Activated CD4-positive, alpha-beta T cell treated with anti-CD3 and anti-CD28 coated beads for 4 hours (primary cell): ENCODE results near the gene CYP4F22.
A peak's percentile ranks its signal among the peaks of the same experiment; 100 is the strongest.
"Not testable (repeated sequence)": the region's sequence is repeated elsewhere in the genome, so short reads cannot be mapped to it uniquely, and the experiment has no call there.

ENCODE experiments used
- DNase-seq, 2 donors: peaks; one replicate each; pipeline ENCODE4 v3.0.0-alpha.2; 2020

CYP4F22 gene

GRCh38 chr19:15508035-15508710, at the start of gene CYP4F22:
CYP4F22 (plus strand) TSS chr19:15508525; CDS start chr19:15525337, 16,812 bp downstream.
- DNase-seq = peak in 1 of 2 donors; percentile 12

- DNase-seq = no peak
These were observed 46.6 kb upstream of the CYP4F22 start for GRCh38 chr19:15461694-15462093.

DNA sequence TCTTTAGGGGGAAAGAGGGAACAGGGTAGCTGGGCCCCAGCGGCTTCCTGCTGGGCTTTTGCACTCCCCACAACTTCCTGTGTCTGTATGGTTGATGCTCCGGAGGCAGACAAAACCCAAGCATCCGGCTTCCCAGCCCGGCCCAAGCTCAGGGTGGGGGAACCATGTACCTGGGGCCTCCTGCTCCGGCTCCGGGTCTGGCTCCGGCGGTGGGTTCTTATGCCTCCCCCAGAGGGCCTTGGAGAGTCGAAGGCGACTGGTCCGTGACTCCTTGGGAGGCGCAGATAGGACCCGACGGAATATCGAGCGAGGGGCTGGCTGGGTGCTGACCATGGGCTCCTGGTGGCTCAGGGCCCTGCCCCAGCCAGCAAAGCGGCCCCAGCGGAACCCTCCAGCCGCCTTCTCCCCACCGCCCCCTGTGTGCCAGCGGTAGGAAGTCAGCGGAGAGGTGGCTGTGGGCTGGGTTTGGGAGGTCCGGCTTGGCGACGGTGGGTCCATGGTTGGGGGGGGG, 44.4 kb upstream of the CYP4F22 start:
- peak; percentile 68 to 70 for DNase-seq

GRCh38 chr19:15464394-15465385, 43.6 kb upstream of the CYP4F22 start, which contains the start of gene RASAL3:
RASAL3 (minus strand) TSS chr19:15464544; CDS start chr19:15464358, 186 bp downstream.
- DNase-seq = peak; percentile 64 to 65

- DNase-seq = peak; percentile 64 to 71
These were observed 41.2 kb upstream of the CYP4F22 start for GRCh38 chr19:15466851-15467733.

DNA sequence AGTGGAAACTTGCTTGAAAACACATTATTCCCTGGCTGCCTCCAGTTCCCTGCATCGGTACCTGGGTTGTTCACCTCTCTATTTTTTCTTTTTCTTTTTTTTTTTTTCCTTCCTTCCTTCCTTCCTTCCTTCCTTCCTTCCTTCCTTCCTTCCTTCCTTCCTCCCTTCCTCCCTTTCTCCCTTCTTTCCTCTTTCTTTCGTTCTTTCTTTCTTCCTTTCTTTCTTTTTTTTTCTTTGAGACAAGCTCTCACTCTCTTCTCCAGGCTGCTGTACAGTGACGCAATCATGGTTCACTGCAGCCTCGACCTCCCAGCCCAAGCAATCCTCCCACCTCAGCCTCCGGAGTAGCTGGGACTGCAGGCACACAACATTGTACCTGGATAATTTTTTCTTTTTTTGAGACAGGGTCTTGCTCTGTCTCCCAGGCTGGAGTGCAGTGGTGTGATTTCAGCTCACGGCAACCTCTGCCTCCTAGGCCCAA, 40.6 kb upstream of the CYP4F22 start:
- no peak for DNase-seq

DNA sequence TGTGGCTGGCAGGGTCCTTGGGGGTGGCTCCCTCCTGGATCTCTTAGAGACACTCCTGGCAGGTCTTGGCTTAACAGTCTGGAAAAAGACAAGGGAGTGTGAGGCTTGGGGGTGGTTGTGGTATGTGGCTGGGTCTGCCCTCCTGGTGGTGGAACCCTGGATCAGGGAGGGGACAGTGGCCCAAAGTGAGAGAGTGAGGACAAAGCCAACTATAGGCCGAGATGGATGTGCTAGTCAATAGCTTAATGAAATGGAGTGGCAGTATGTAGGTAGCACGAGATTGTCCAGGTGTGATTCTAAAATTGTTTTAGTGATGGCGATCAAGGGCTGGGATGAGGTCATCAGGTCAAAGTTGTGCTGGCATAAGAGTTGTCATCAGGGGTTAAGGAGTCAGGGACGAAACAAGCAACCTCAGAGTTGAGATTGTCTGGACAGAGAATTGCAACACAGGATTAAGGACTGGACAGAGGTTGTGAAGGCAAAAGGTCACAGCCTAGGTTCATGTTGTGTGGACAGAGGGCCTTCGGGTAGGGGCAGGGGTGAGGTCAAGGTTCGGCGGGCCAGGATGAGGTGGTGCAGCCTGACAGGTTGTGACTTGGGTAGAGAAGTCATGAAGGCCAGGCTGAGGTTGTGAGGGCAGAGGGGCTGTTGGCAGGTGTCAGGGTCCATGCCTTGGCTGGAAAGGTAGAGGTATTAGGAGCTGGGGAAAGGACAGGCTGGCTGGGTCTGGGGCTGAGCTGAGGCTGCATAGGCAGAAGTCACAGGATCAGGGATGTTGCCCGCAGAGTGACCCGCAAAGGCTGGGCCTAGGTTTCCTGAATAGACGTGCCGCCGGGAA, 39.4 kb upstream of the CYP4F22 start:
- DNase-seq = no peak

GRCh38 chr19:15469513-15470297, 38.6 kb upstream of the CYP4F22 start:
- peak in 1 of 2 donors; percentile 42 for DNase-seq

GRCh38 chr19:15471639-15472101, 36.7 kb upstream of the CYP4F22 start:
- no peak for DNase-seq

DNA sequence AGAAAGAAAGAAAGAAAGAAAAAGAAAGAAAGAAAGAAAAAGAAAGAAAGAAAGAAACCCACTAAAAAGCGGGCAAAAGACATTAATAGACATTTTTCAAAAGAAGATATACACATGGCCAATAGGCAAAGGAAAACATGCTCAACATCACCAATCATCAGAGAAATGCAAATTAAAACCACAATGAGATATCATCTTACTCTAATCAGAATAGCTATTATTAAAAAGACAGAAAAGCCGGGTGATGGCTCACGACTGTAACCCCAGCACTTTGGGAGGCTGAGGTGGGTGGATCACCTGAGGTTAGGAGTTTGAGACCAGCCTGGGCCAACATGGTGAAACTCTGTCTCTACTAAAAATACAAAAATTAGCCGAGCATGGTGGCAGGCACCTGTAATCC, 34.5 kb upstream of the CYP4F22 start:
- not testable (repeated sequence) for DNase-seq

DNA sequence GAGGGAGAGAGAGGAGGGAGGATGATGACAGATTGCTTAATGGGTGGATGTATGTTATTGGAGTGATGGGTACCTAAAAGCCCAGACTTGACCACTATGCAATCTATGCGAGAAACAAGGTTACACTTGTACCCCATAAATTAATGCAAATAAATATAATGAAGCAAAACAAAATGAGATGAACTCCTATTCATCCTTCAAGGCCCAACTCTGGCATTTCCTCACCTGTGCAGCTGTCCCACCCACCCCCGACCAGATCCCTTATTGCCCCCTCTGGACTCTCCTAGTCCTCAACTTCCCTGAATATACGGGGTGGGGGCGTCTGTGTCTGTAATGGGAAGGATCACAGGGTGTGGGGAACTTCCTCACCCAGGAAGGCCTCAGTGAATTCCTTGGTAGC, 33.2 kb upstream of the CYP4F22 start:
- DNase-seq = no peak

DNA sequence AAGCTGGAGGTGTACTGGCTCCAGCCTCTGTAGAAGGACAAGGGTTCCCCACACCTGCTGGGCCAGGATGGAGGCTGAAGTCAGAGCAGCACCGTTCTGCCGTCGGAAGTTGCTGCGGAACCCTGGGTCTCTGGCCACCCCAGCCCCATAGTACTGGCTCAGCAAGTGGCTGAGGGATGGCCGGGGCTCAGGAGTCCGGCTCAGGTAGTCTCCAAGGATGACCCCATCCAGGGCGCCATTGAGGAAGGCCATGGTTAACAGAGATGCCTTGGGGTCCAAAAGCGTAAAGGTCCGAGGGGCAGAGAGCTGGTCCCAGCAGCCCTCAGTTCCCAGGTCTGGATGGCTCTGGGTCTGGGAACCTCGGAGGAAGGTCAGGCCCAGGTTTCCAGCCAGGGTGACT, 32.7 kb upstream of the CYP4F22 start:
- no peak for DNase-seq

DNA sequence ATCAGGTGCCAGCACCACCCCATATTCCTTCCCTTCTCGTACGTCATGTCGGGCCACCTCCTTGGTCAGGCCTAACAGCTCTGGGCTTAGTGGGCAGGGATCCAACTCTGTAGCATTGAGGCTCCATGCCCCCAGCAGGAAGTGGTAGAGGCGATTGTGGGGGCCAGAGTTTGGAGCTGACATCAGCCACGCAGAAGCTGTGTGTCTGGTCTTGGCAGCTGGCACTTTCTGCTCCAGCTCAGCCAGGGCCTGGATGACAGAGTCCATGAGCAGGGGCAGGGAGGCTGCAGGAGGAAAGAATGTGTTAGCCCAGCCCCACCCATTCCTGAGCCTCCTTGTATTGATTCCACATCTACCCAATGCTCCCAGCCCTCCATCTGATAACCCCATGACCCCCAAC, 32.0 kb upstream of the CYP4F22 start:
- DNase-seq = no peak

- no peak for DNase-seq
These were observed 28.7 kb upstream of the CYP4F22 start, which contains the start of gene PGLYRP2 for GRCh38 chr19:15479391-15480345. PGLYRP2 (minus strand) TSS chr19:15479501; CDS start chr19:15479371, 130 bp downstream.

GRCh38 chr19:15480996-15481395, 27.3 kb upstream of the CYP4F22 start:
- DNase-seq = not testable (repeated sequence)

DNA sequence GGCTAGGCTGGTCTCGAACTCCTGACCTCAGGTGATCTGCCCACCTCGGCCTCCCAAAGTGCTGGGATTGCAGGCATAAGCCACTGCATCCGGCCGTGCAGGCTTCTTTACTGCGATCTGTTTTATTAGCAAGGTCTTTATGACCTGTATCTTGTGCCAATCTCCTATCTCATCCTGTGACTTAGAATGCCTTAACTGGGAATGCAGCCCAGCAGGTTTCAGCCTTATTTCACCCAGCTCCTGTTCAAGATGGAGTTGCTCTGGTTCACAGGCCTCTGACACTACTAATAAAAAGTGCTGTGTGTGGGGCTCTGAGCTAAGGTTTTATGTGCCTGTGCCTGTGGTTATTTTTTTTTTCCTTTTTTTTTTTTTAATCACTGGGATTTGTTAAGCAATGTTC, 22.6 kb upstream of the CYP4F22 start:
- not testable (repeated sequence) for DNase-seq

DNA sequence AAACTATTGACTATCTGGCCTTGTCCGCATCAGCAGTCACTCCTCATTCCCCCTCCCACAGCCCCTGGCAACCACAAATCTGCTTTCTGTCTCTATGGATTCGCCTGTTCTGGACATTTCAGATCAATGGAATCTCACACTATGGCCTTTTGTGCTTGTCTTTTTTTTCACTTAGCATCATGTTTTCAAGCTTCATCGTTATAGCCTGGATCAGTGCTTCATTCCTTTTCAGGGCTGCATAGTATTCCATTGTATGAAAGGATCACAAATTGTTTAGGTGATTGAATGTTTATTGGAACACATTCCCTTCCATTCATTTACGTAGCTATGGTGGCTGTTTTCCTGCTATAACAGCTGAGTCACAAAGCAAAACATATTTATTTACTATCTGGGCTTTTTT, 21.3 kb upstream of the CYP4F22 start:
- no peak for DNase-seq

DNA sequence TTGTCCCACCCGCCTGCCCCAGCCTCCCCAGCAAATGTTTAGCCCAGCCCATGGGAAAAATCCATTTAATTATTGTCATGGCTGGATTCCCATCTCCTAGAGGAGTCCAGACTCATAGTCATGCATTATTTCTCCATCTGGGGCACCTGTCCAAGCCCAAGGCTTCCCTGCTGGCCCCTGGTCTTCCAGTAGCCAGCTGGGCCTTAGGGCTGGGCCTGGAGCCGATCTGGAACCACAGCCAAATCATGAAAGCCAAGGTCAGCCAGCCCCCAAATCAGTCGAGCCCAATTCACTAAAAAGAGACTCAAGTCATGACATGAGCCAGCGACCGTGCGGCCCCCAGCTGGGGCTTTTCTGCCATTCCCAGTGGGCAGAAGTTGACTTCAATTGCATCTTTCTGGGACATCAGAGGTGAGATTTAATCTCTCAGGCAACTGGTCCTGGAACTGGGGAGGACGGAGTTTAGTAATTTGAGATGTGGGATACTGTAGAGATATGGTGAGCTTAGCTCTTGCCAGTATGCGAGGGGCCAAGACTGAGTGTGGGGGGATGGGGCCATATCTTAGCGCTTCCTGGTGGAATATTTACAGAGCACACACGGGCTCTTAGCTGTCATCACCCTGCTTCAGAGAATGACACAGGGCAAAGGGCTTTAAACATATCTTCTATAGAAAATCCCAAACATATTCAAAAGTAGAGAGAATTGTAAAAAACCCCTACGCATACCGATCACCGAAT, 19.7 kb upstream of the CYP4F22 start:
- no peak for DNase-seq
